HFFc6 (cell line): Measurements from ENCODE around the gene ARL6IP4. TPM values are rescaled to one million over a fixed set of nuclear protein-coding genes. Genes with fewer than 3 reads are reported as not detected.

Experiments
- DNase-seq: peaks from one replicate; pipeline ENCODE4 v3.0.0-alpha.2; 2018
- H3K27ac Mint-ChIP-seq: 2 replicates; pipeline ENCODE4 v1.8.0; 2020; ENCODE audit warnings: mild to moderate bottlenecking, mixed read lengths
- H3K27me3 Mint-ChIP-seq: 2 replicates; pipeline ENCODE4 v1.8.0; 2021; ENCODE audit warnings: mild to moderate bottlenecking, moderate library complexity, mixed read lengths; ENCODE audit not compliant: insufficient read depth
- H3K36me3 Mint-ChIP-seq: 2 replicates; pipeline ENCODE4 v1.8.0; 2021; ENCODE audit warnings: low read depth, mixed read lengths
- H3K4me1 Mint-ChIP-seq: 2 replicates; pipeline ENCODE4 v1.8.0; 2020; ENCODE audit warnings: low read depth, mixed read lengths
- H3K4me3 Mint-ChIP-seq: 2 replicates; pipeline ENCODE4 v1.8.0; 2020; ENCODE audit warnings: mild to moderate bottlenecking, moderate library complexity, mixed read lengths
- H3K9me3 Mint-ChIP-seq: 2 replicates; pipeline ENCODE4 v1.8.0; 2020; ENCODE audit warnings: mild to moderate bottlenecking, mixed read lengths
- total RNA-seq, 6 experiments: library from RNA; stranded (reverse); fragmentation: NEBNext Ultra II Directional; extraction: Animal tissue kit (Norgen Biotek cat#: 25700); gene quantifications; 2 replicates in 1 of 6; 3 replicates in 5 of 6; pipeline ENCODE4 v1.2.3, GENCODE V29; 2021
- TF ChIP-seq, protein P1 (sequence below): fragments of 200-600 bp; sonication (generic); IDR thresholded peaks from 2 replicates; pipeline ENCODE4 v1.5.0; 2021; ENCODE audit warnings: antibody characterized with exemption, mild to moderate bottlenecking

ARL6IP4 gene
- total RNA-seq, 6 experiments from 2014 or later = 128 to 180 (median 149) TPM

DNA sequence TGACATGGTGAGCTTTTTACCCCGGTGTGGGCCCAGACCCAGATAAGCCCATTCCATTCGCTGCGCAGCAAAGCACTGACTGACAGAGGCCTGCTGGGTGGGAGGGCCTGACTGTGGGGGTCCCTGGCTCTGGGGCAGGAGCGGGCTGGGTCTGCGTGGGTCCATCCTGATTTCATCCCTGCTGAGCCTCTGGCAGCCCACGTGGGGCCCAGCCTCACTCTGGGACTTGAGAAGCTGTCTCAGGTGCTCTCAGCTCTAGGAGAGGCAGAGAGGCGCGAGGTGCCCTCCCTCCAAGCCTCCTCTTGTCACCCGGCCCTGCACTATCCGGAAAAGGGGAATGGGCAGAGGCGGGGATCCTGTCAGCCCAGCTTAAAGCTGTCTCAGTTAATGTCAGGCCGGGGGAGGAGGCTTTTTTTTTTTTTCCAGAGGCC, 15.1 kb upstream of the ARL6IP4 start:
- TF ChIP-seq, protein P1, sequence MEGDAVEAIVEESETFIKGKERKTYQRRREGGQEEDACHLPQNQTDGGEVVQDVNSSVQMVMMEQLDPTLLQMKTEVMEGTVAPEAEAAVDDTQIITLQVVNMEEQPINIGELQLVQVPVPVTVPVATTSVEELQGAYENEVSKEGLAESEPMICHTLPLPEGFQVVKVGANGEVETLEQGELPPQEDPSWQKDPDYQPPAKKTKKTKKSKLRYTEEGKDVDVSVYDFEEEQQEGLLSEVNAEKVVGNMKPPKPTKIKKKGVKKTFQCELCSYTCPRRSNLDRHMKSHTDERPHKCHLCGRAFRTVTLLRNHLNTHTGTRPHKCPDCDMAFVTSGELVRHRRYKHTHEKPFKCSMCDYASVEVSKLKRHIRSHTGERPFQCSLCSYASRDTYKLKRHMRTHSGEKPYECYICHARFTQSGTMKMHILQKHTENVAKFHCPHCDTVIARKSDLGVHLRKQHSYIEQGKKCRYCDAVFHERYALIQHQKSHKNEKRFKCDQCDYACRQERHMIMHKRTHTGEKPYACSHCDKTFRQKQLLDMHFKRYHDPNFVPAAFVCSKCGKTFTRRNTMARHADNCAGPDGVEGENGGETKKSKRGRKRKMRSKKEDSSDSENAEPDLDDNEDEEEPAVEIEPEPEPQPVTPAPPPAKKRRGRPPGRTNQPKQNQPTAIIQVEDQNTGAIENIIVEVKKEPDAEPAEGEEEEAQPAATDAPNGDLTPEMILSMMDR = no peak
- H3K4me3 Mint-ChIP-seq = peak overlapping the region; percentile 82
- no peaks in the 10 kb centered on the region for H3K9me3 Mint-ChIP-seq
- no peak overlapping the region for H3K27ac Mint-ChIP-seq
- no peaks in the 10 kb centered on the region; the same call in 1 of the 2 replicates for H3K27me3 Mint-ChIP-seq
- peaks cover 14% of the 10 kb centered on the region for H3K4me1 Mint-ChIP-seq
- no peaks in the 10 kb centered on the region for H3K36me3 Mint-ChIP-seq
- DNase-seq = no peak

DNA sequence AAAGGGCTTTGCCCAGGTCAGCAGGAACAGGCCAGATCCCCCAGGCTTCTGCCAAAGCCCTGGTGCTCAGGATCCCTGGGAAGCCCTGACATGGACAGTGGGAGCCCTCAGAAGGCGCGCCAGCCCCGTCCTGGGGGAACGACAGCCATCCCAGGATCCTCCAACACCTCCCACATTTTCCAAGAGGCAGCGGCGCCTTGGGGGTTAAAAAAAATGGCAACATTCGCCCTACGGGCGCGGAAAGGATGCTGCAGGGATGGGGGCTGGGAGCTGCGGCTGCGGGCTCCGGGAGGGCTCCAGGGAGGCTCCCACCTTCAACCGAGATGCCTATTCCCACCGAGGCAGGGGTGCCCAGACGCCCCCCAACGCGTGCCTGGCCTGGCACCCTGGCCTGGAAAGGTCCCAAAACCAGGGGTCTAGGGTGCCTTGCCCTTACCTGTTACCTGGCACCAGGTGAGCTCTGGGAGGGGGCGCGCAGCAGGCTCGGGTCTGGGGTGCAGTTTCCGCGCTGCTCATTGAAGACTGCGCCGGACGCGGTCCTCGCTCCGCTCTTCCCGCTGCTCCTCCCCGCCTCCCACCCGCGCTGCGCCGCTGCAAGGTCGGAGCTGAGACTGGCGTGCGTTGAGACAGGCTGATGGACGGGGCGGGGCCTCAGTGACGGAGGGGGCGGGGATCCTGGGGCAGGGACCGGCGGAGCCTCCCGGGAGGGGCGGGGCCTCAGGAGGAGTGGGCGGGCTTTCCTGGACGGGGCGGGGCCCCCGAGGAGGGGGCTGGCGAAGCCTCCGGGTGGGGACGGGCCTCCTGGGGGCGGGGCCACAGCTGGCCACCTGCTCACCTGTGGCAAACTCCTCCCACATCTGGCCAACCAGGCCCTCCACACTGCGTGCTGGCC, 14.4 kb upstream of the ARL6IP4 start, which contains the start of gene ABCB9:
ABCB9 (minus strand) TSS at position 613 of the 892 bp plus-strand sequence. CDS start 6,228 bp downstream, outside the sequence.
- Mint-ChIP-seq H3K36me3 (no peaks in the 10 kb centered on the region), H3K4me1 (peaks cover 14% of the 10 kb centered on the region), H3K27me3 (no peaks in the 10 kb centered on the region; the same call in 1 of the 2 replicates), H3K9me3 (no peaks in the 10 kb centered on the region), H3K27ac (no peak within 1 kb of the TSS), H3K4me3 (peak within 1 kb of the TSS; percentile 82)
- peak; percentile 78 for DNase-seq
- TF ChIP-seq, protein P1 = no peak

DNA sequence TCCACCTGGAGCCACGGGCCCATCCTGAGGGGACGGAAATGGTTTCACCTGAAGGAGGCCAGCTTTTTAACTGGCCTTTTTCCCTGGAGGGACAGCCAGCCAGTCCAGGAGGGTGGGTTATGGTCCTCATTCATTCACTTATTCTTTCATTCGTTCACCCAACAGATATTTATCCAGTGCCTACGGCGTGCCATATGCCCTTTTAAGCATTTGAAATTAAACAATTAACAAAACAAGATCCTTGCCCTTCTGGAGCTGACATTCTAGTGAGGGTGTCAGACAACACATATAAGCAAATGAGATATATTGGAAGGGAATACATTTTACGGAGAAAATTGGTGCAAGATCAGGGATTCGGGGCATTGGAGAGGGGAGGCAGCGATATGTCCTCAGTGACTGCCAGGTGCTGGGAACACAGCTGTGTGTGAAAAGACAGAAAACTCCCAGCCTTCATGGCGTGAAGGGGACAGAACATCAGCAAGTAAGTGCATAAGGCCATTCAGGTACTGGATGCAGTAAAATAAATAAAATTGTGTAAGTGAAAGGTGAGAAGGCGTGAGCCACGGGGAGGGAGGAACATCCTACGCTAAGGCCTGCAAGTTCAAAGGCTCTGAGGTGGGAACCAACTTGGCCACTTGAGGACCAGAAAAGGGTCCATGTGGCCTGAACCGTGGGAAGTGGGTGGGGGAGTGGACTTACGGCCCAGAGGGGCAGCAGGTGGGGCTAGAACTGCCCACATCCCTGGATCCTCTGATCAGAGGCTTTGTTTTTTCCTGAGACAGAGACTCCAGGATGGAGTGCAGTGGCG, 13.5 kb upstream of the ARL6IP4 start:
- no peaks in the 10 kb centered on the region; the same call in 1 of the 2 replicates for H3K27me3 Mint-ChIP-seq
- TF ChIP-seq, protein P1 = no peak
- no peak for DNase-seq
- H3K4me1 Mint-ChIP-seq = peaks cover 8% of the 10 kb centered on the region
- H3K36me3 Mint-ChIP-seq = no peaks in the 10 kb centered on the region
- no peak overlapping the region for H3K27ac Mint-ChIP-seq
- no peaks in the 10 kb centered on the region for H3K9me3 Mint-ChIP-seq
- no peak overlapping the region; the same call in 1 of the 2 replicates for H3K4me3 Mint-ChIP-seq

DNA sequence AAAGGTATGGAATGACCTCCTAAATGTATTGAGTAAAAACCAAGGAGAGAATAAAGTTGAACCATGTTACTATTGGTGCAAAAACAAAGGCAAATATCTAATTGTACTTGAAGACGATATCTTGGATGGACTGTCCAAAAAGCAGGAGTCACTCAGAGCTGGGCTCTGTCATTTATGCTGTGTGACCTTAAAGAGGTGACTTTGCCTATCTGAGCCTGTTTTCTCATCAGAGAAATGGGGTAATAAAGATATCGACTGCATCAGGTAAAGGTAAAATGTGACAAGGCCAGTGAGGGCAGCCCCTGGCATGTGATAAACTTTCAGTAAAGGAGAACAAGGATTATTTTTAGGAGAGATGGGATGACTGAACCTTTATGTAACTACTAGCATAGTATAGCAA, 12.4 kb upstream of the ARL6IP4 start:
- no peaks in the 10 kb centered on the region for H3K9me3 Mint-ChIP-seq
- no peak for DNase-seq
- peaks cover 8% of the 10 kb centered on the region for H3K4me1 Mint-ChIP-seq
- TF ChIP-seq, protein P1 = no peak
- H3K36me3 Mint-ChIP-seq = no peaks in the 10 kb centered on the region
- H3K27ac Mint-ChIP-seq = no peak overlapping the region
- no peak overlapping the region for H3K4me3 Mint-ChIP-seq
- H3K27me3 Mint-ChIP-seq = no peaks in the 10 kb centered on the region; the same call in none of the 2 replicates

DNA sequence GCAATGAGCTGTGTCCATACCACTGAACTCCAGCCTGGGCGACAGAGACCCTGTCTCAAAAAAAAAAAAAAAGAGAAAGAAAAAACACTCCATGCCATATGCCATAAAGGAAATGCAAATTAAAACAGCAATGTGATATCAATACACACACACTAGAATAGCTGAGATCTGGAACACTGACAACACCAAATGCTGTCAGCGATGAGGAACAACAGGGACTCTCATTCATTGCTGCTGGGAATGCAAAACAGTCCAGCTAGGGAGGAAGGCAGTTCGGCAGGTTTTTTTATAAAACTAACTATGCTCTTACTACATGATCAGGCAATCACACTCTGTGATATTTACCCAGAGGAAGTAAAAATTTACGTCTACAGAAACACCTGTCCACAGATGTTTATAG, 10.8 kb upstream of the ARL6IP4 start:
- H3K36me3 Mint-ChIP-seq = no peaks in the 10 kb centered on the region
- no peaks in the 10 kb centered on the region for H3K9me3 Mint-ChIP-seq
- H3K27ac Mint-ChIP-seq = no peak overlapping the region
- no peak for DNase-seq
- no peak overlapping the region for H3K4me3 Mint-ChIP-seq
- TF ChIP-seq, protein P1 = no peak
- H3K4me1 Mint-ChIP-seq = peaks cover 11% of the 10 kb centered on the region
- no peaks in the 10 kb centered on the region; the same call in none of the 2 replicates for H3K27me3 Mint-ChIP-seq
